Esophagus (tissue), 2 donors: ENCODE results near the gene HPSE2. TPM values are rescaled to one million over a fixed set of nuclear protein-coding genes. Genes with fewer than 3 reads are reported as not detected.
A peak's percentile ranks its signal among the peaks of the same experiment; 100 is the strongest.
"Not testable (repeated sequence)": the region's sequence is repeated elsewhere in the genome, so short reads cannot be mapped to it uniquely, and the experiment has no call there.

Source experiments
- H3K27ac ChIP-seq, 2 donors: one replicate each; pipeline ENCODE4 v1.5.1; 2013; ENCODE audit warnings: low read depth in 2 of 2, mild to moderate bottlenecking in 2 of 2, inconsistent platforms in 1 of 2, low read length in 1 of 2, moderate library complexity in 1 of 2
- H3K27me3 ChIP-seq, 2 donors: one replicate each; pipeline ENCODE4 v1.6.1; 2013; ENCODE audit warnings: low read length in 2 of 2, control low read depth in 1 of 2, mild to moderate bottlenecking in 1 of 2; ENCODE audit not compliant: insufficient read depth in 2 of 2, control insufficient read depth in 1 of 2
- H3K36me3 ChIP-seq, 2 donors: one replicate each; pipeline ENCODE4 v1.6.1; 2013; ENCODE audit warnings: low read length in 1 of 2; ENCODE audit not compliant: control insufficient read depth in 2 of 2, insufficient read depth in 2 of 2
- H3K4me1 ChIP-seq, 2 donors: one replicate each; pipeline ENCODE4 v1.6.1; 2013; ENCODE audit warnings: low read length in 1 of 2; ENCODE audit not compliant: control insufficient read depth in 2 of 2, insufficient read depth in 2 of 2
- H3K4me3 ChIP-seq, 2 donors: one replicate each; pipeline ENCODE4 v1.5.1; 2013; ENCODE audit warnings: low read length in 2 of 2, mild to moderate bottlenecking in 2 of 2, low read depth in 1 of 2, moderate library complexity in 1 of 2
- H3K9me3 ChIP-seq, 2 donors: one replicate each; pipeline ENCODE4 v1.6.1; 2013; ENCODE audit warnings: mild to moderate bottlenecking in 2 of 2, low read depth in 1 of 2, low read length in 1 of 2, moderate library complexity in 1 of 2; ENCODE audit not compliant: control insufficient read depth in 2 of 2, insufficient read depth in 1 of 2
- WGBS, 2 donors: extraction: QIAGEN DNeasy Blood & Tissue Kit; methylation state at CpG; one replicate each; pipeline ENCODE4 v1.1.7; 2013; 5-methylcytosine and 5-hydroxymethylcytosine counted together
- polyA plus RNA-seq, 2 donors: library from polyadenylated mRNA; stranded (reverse); fragments of 200-250 nt; gene quantifications; one replicate each; pipeline ENCODE4 v1.2.3, GENCODE V29; 2013
- donor health status: healthy with polysubstance abuse.
- donor health status: Bipolar disorder and iron deficiency.

The HPSE2 gene
- polyA plus RNA-seq = 1 to 10 TPM; 2.1 to 3.5 TPM

DNA sequence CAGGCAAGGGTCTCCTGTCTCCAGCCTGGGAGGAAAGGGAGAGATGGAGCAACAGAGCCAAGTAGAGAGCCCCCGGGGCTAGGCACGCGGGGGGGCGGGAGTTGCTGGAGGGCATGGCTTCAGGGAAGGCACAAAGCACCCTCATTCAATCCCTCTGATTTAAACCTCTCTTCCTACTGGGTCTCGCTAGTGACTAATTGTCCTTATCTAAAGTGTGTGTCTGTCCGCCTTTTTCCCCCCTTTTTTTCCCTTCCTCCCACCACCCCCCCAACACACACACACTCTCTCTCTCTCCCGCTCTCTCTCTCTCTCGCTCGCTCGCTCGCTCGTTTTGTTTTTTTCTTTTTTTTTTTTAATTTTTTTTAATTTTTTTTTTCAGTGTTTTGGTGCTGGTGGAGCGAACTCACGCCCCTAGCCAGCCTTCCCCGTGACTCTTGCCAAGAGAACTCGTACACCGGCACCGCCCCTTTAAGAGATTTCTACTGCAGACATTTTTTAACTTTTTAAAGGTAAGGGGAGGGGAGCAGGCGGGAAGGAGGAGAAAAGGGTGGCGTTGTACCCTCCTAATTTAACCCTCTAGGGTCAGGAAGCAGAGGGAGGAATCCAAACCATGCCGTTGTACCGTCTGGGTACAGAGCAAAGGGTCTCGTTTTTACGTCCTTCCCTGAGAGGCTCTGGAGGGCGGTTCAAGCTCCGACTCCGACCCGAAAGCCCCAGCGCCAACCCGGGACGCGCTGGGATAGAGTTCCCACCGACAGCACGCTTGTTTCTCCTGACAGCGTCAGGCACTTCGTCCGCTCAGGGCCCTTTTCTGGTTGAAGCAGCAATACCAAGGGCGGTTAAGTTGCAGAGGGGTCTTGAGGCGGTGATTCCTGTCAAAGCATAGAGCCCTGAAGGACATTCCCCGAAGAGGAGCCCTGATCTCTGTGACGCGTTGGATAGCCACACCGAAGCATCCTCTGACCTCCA, at the start of gene HPSE2:
HPSE2 (minus strand) TSS at position 195 of the 969 bp plus-strand sequence.
- Histone ChIP-seq H3K27ac (peak within 1 kb of the TSS; percentile 34 to 66), H3K4me3 (peak within 1 kb of the TSS in 1 of 2 donors; percentile 49), H3K36me3 (no peaks in the 10 kb centered on the region), H3K9me3 (no peaks in the 10 kb centered on the region), H3K4me1 (peaks cover 2 to 3% of the 10 kb centered on the region in 2 donors), H3K27me3 (peaks cover 3 to 13% of the 10 kb centered on the region in 2 donors)
- WGBS, 2 donors = 7 to 9% methylated on average over 43 of the region's 43 CpGs

DNA sequence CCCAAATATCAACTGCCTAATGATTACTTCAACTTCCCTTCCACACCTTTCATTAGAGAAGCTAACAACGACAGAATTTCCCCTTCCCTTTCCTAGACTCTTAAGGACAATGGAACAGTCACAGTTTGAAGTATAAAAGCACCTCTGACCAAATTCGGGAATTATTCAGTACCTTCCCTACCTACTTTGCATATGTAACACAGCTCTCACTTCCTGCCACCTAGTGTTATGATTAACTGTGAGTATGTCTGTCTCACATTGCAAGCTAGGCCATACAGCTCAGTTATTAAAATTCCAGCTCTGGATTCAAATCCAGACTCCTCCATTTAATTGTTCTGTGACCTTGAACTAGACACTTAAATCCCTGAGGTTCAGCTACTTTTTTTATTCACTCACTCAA, 44.8 kb upstream of the HPSE2 start:
- H3K4me1 ChIP-seq = no peaks in the 10 kb centered on the region
- WGBS, 2 donors = 54 to 62% methylated on average over 2 of the region's 2 CpGs
- H3K27me3 ChIP-seq = no peaks in the 10 kb centered on the region
- H3K9me3 ChIP-seq = no peaks in the 10 kb centered on the region
- H3K36me3 ChIP-seq = no peaks in the 10 kb centered on the region
- H3K27ac ChIP-seq = no peak overlapping the region
- H3K4me3 ChIP-seq = no peak overlapping the region

GRCh38 chr10:99279626-99280111, 44.0 kb upstream of the HPSE2 start:
- Histone ChIP-seq H3K9me3 (no peaks in the 10 kb centered on the region), H3K4me1 (no peaks in the 10 kb centered on the region), H3K4me3 (no peak overlapping the region), H3K27ac (no peak overlapping the region), H3K27me3 (no peaks in the 10 kb centered on the region), H3K36me3 (no peaks in the 10 kb centered on the region)
- WGBS, 2 donors = 18 to 22% methylated on average over 1 of the region's 1 CpG

DNA sequence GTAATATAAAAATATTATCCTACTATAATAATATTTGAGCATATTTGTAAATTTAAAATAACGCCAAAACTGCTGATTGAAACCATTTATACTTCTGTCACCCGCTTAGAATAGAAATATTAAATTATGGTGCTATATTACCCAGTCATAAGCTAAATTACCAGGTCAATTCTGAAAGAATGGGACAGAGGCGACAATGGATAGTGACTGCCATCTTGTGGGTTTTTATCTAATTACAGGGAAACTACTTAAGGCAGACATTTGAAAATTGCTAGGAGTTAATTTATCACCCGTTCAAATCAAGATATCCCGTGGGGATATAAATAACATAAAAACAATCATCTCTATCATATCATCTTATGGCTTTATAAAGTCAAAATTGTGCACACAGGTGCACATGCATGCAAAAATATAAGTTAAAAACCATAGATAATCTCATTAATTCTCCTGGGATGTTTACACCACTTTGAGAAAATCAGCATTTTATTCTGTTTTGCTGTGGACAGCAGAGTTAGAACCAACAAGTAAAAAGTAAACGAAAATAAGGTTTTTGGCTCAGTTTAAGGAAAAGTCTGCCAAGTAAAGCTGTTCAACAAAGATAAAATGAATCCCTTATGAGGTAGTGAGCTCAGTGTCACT, 41.3 kb upstream of the HPSE2 start:
- Histone ChIP-seq H3K9me3 (no peaks in the 10 kb centered on the region), H3K36me3 (no peaks in the 10 kb centered on the region), H3K4me1 (no peaks in the 10 kb centered on the region), H3K27ac (no peak overlapping the region), H3K4me3 (no peak overlapping the region), H3K27me3 (no peaks in the 10 kb centered on the region)
- 31 to 37% methylated on average over 6 of the region's 6 CpGs for WGBS, 2 donors

DNA sequence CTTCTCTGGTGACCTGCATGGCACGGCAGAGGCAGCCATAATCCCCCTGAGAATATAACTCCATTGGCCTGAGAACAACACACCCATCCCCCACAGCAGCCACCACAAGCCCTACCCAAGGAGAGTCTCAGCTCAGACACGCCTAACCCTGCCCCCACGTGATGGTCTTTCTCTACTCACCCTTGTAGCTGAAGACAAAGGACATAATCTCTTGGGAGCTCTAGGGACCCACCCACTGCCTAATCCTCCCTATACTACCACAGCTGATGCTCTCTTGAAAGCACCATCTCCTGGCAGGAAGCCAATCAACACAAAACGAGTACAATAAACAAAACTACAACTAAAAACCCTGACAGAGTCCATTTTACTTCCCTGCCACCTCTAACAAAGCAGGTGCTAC, 30.7 kb upstream of the HPSE2 start:
- Histone ChIP-seq H3K4me3 (no peak overlapping the region), H3K27ac (no peak overlapping the region), H3K9me3 (no peaks in the 10 kb centered on the region), H3K27me3 (no peaks in the 10 kb centered on the region), H3K4me1 (no peaks in the 10 kb centered on the region), H3K36me3 (no peaks in the 10 kb centered on the region)
- WGBS, 2 donors = 32 to 37% methylated on average over 4 of the region's 4 CpGs

DNA sequence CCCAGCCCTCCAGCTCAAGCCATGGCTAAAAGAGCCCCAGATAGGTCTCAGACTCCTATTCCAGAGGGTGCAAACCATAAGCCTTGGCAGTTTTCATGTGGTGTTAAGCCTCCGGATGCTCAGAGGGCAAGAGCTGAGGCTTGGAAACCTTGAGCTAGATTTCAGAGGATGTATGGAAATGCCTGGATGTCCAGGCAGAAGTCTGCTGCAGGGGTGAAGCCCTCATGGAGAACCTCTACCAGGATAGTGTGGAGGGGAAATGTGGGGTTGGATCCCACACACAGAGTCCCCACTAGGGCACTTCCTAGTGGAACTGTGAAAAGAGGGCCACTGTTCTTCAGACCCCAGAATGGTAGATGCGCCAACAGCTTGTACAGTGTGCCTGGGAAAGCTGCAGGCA, 13.2 kb upstream of the HPSE2 start:
- H3K36me3 ChIP-seq = no peaks in the 10 kb centered on the region
- no peak overlapping the region for H3K4me3 ChIP-seq
- H3K27ac ChIP-seq = no peak overlapping the region
- 58 to 66% methylated on average over 2 of the region's 2 CpGs for WGBS, 2 donors
- H3K9me3 ChIP-seq = peaks cover 0 to 3% of the 10 kb centered on the region in 2 donors
- H3K27me3 ChIP-seq = no peaks in the 10 kb centered on the region
- H3K4me1 ChIP-seq = no peaks in the 10 kb centered on the region

DNA sequence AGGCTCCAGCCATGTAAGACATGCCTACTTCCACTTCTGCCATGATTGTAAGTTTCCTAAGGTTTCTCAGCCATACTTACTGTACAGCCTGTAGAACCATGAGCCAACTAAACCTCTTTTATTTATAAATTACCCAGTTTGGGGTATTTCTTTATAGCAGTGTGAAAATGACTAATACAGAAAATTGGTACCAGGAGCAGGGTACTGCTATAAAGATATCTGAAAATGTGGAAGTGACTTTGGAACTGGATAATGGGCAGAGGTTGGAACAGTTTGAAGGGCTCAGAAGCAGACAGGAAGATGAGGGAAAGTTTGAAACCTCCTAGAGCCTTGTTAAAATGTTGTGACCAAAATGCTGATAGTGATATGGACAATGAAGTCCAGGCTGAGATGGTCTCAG, 12.2 kb upstream of the HPSE2 start:
- not testable (repeated sequence) for H3K4me1 ChIP-seq

GRCh38 chr10:99236627-99237309, 1.1 kb upstream of the HPSE2 start:
- WGBS, 2 donors = 33 to 41% methylated on average over 25 of the region's 25 CpGs
- Histone ChIP-seq H3K9me3 (no peaks in the 10 kb centered on the region), H3K27me3 (peaks cover 3 to 13% of the 10 kb centered on the region in 2 donors), H3K4me3 (peak overlapping the region in 1 of 2 donors; percentile 19), H3K36me3 (no peaks in the 10 kb centered on the region), H3K4me1 (peaks cover 2 to 3% of the 10 kb centered on the region in 2 donors), H3K27ac (peak overlapping the region; percentile 34 to 47)

More for the DNA sequence above, 12.2 kb upstream of the HPSE2 start:
- H3K4me3 ChIP-seq, H3K9me3 ChIP-seq, H3K36me3 ChIP-seq, H3K27ac ChIP-seq, H3K27me3 ChIP-seq: not testable (repeated sequence)
